HL-60 (cell line): ENCODE data around the gene OR7A5.

Experiments used
- DNase-seq, 2 experiments: peaks; one replicate each; pipeline ENCODE4 v3.0.0-alpha.2; 2010 to 2020; ENCODE audit warnings: low read depth in 1 of 2, low spot score in 1 of 2
- H3K27ac ChIP-seq: fragments of 250-450 bp; sonication (Bioruptor Pico); replicated peaks from 2 replicates; pipeline ENCODE4 v1.5.1; 2020; ENCODE audit warnings: mild to moderate bottlenecking, moderate library complexity
- H3K27me3 ChIP-seq: fragments of 250-450 bp; sonication (Bioruptor Pico); 2 replicates; pipeline ENCODE4 v1.5.1; 2021; ENCODE audit warnings: mild to moderate bottlenecking, moderate library complexity; ENCODE audit not compliant: insufficient read depth, poor library complexity, severe bottlenecking
- H3K4me3 ChIP-seq: replicated peaks from 2 replicates; pipeline ENCODE4 v1.5.1; 2011; ENCODE audit warnings: mild to moderate bottlenecking, control low read depth, low read length; ENCODE audit not compliant: insufficient read depth
- GABPA ChIP-seq: IDR thresholded peaks from 2 replicates; pipeline ENCODE4 v1.6.1; 2012; ENCODE audit warnings: low read depth
- POLR2AphosphoS5 ChIP-seq: IDR thresholded peaks from 2 replicates; pipeline ENCODE4 v1.6.1; 2012; ENCODE audit warnings: low read depth
- SPI1 ChIP-seq: IDR thresholded peaks from 2 replicates; pipeline ENCODE4 v1.6.1; 2012; ENCODE audit warnings: low read depth, mild to moderate bottlenecking, borderline replicate concordance
- long read RNA-seq: library from polyadenylated mRNA; unstranded; transcript quantifications from one replicate; pipeline ENCODE4 v2.0.0, GENCODE V29; 2020
- TF ChIP-seq, protein P1 (sequence below): IDR thresholded peaks from 2 replicates; pipeline ENCODE4 v1.6.1; 2012; ENCODE audit warnings: low read depth; ENCODE audit not compliant: insufficient replicate concordance
- TF ChIP-seq, protein P2 (sequence below): IDR thresholded peaks from one replicate; pipeline ENCODE4 v1.5.1; 2011; ENCODE audit warnings: low read length, control low read depth, inconsistent platforms; ENCODE audit not compliant: insufficient read depth

OR7A5 gene
- long read RNA-seq = 0 reads

DNA sequence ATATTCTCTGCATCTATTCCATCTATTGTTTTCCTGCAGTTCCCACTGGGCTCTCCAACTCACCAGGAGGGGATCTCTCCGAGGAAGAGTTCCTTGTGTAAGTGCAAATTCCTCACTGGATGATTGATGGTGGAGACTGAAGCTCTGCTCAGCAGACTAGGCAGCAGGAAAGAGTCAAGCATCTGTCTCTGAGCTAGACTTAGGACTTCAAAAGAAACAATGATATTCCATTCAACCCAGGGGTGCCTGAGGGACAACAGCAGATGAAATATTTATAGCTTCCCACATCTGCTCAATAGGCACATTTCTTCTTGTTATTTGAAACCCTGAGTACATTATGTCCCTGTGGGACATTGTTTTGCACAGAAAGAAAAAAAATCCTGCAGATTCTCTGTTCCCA lies at the start of gene OR7A5, which contains the start of gene OR7C1:
Gene OR7A5, minus strand, starts transcription at position 175 of the 400 bp plus-strand sequence. CDS start 6,944 bp downstream, outside the sequence.
Gene OR7C1, minus strand, starts transcription at position 175 of the 400 bp plus-strand sequence. CDS start 35,049 bp downstream, outside the sequence.
- TF ChIP-seq, protein P1, sequence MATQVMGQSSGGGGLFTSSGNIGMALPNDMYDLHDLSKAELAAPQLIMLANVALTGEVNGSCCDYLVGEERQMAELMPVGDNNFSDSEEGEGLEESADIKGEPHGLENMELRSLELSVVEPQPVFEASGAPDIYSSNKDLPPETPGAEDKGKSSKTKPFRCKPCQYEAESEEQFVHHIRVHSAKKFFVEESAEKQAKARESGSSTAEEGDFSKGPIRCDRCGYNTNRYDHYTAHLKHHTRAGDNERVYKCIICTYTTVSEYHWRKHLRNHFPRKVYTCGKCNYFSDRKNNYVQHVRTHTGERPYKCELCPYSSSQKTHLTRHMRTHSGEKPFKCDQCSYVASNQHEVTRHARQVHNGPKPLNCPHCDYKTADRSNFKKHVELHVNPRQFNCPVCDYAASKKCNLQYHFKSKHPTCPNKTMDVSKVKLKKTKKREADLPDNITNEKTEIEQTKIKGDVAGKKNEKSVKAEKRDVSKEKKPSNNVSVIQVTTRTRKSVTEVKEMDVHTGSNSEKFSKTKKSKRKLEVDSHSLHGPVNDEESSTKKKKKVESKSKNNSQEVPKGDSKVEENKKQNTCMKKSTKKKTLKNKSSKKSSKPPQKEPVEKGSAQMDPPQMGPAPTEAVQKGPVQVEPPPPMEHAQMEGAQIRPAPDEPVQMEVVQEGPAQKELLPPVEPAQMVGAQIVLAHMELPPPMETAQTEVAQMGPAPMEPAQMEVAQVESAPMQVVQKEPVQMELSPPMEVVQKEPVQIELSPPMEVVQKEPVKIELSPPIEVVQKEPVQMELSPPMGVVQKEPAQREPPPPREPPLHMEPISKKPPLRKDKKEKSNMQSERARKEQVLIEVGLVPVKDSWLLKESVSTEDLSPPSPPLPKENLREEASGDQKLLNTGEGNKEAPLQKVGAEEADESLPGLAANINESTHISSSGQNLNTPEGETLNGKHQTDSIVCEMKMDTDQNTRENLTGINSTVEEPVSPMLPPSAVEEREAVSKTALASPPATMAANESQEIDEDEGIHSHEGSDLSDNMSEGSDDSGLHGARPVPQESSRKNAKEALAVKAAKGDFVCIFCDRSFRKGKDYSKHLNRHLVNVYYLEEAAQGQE = no peak
- TF ChIP-seq, protein P2, sequence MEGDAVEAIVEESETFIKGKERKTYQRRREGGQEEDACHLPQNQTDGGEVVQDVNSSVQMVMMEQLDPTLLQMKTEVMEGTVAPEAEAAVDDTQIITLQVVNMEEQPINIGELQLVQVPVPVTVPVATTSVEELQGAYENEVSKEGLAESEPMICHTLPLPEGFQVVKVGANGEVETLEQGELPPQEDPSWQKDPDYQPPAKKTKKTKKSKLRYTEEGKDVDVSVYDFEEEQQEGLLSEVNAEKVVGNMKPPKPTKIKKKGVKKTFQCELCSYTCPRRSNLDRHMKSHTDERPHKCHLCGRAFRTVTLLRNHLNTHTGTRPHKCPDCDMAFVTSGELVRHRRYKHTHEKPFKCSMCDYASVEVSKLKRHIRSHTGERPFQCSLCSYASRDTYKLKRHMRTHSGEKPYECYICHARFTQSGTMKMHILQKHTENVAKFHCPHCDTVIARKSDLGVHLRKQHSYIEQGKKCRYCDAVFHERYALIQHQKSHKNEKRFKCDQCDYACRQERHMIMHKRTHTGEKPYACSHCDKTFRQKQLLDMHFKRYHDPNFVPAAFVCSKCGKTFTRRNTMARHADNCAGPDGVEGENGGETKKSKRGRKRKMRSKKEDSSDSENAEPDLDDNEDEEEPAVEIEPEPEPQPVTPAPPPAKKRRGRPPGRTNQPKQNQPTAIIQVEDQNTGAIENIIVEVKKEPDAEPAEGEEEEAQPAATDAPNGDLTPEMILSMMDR = no peak
- TF ChIP-seq POLR2AphosphoS5 = no peak
- TF ChIP-seq SPI1 = no peak
- no peak for TF ChIP-seq GABPA
- Histone ChIP-seq H3K27me3 (no peaks in the 10 kb centered on the region), H3K27ac (no peak within 1 kb of the TSS), H3K4me3 (no peak within 1 kb of the TSS)
- no peak for DNase-seq

DNA sequence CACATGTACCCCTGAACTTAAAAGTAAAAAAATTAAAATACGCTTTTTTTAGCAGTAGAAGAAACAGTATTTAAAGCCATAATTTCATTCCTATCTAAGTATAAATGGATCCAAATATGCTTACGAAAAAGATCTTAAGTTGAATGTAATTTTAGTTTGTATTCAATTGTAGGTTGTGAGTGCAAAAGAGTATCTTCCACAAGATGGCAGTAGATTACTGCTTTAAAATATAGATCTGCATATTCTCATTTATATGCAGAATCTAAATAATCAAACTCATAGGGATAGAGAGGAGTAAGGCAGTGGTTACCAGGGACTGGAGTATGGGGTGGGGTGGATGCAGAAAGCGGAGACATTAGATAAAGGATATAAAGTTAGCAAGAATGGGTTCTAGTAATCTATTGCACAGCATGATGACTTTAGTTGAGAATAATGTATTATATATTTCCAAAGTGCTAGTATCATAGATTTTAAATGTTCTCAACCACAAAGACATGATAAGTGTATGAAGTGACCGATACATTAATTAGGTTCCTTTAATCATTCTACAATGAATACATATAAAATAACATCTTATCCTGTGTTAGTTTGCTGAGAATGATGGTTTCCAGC lies 36.7 kb upstream of the OR7A5 start:
- Histone ChIP-seq H3K27me3 (peaks cover 10% of the 10 kb centered on the region), H3K4me3 (no peak overlapping the region), H3K27ac (no peak overlapping the region)
- DNase-seq = no peak
- TF ChIP-seq, protein P2 = peak; percentile 47
- TF ChIP-seq SPI1 = no peak

DNA sequence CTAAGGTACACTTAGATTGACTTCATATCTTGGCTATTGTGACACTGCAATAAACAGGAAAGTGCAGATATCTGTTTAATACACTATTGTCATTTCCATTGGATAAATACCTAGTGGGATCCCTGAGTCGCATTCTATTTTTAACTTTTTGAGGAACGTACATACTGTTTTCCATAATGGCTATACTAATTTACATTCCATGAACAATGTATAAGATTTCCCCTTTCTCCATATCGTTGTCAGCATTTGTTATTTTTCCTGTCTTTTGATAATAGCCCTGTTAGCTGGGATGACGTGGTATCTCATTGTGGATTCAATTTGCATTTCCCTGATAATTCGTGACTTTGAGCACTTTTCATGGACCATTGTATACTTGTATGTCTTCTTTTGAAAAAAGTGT lies 33.5 kb upstream of the OR7A5 start:
- peaks cover 7% of the 10 kb centered on the region for H3K27me3 ChIP-seq

More for the DNA sequence above, 33.5 kb upstream of the OR7A5 start:
- no peak for DNase-seq
- H3K27ac ChIP-seq = no peak overlapping the region
- TF ChIP-seq POLR2AphosphoS5 = no peak
- TF ChIP-seq GABPA = no peak
- TF ChIP-seq, protein P1 = no peak
- TF ChIP-seq, protein P2 = no peak
- TF ChIP-seq SPI1 = no peak
- no peak overlapping the region for H3K4me3 ChIP-seq
